T47D (cell line): ENCODE measurements around the gene SCNN1A.
"Not testable (repeated sequence)": the region's sequence is repeated elsewhere in the genome, so short reads cannot be mapped to it uniquely, and the experiment has no call there.

Experiments used
- DNase-seq, 2 experiments: peaks; one replicate each; pipeline versions ENCODE4 v3.0.0 to v3.0.0-alpha.2; 2011 to 2012; ENCODE audit warnings: low read depth in 1 of 2, low spot score in 1 of 2
- JUND ChIP-seq: IDR thresholded peaks from 2 replicates; pipeline ENCODE4 v1.6.1; 2012; ENCODE audit warnings: low read depth
- in situ Hi-C: cut with HindIII; loops from 2 replicates; pipeline ENCODE4 v1.10.0; 2016; ENCODE audit warnings: low sequenced_read_pairs, low pct_unique_long_range_greater_than_20kb

Gene SCNN1A

GRCh38 chr12:6343518-6343917 is 31.8 kb downstream of the SCNN1A start:
- no peak for TF ChIP-seq JUND
- DNase-seq, result no peak
- in situ Hi-C loops, result no loop called here

- no peak for DNase-seq
- in situ Hi-C loops, result no loop called here
- no peak for TF ChIP-seq JUND
Measured at GRCh38 chr12:6342140-6342889, 33.0 kb downstream of the SCNN1A start.

GRCh38 chr12:6341417-6342139 is 33.8 kb downstream of the SCNN1A start, which contains the start of gene TNFRSF1A:
Gene TNFRSF1A, minus strand, starts transcription at chr12:6342076. Its CDS starts 262 bp downstream, at chr12:6341814.
- in situ Hi-C loops, result no loop called here
- TF ChIP-seq JUND, result no peak
- peak in 1 of 2 experiments; percentile 59 for DNase-seq

DNA sequence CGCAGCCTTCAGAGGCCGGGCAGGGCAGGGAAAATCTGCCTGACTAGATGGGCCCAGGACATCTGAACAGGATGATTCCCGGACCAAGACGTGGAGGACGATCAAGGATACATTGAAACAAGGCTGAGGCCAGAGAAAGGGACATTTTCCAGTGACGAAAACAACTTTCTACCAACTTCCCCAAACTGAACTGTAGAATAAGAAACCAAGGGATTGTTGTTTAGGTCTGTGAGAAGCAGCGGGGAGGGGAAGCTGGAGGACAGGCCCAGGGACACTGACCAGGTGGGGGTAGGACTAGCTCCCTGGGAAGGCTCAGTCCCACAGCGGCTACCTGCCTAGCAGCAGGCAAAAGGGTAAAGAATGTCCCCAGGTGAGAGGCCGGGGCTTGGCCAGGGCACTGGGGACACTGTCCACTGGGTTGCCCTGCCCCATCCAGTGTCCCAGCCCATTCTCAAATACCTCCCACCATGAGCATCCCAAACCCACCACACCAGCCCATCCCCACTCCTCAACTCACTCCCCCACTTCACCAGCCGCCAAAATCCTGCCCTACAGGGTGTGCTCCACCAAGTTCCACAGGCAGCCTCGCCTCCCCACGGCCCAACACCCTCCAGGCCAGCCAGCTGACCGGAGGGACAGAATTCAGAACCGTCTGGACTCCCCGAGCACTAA is 34.5 kb downstream of the SCNN1A start:
- in situ Hi-C loops, result no loop called here
- DNase-seq, result no peak
- no peak for TF ChIP-seq JUND

GRCh38 chr12:6340032-6340638 is 35.2 kb downstream of the SCNN1A start:
- in situ Hi-C loops, result no loop called here
- TF ChIP-seq JUND, result no peak
- DNase-seq, result no peak

GRCh38 chr12:6338955-6339354 is 36.4 kb downstream of the SCNN1A start:
- DNase-seq, result no peak
- TF ChIP-seq JUND, result no peak
- in situ Hi-C loops, result no loop called here

GRCh38 chr12:6338536-6338935 is 36.8 kb downstream of the SCNN1A start:
- in situ Hi-C loops, DNase-seq: not testable (repeated sequence)

- no peak for TF ChIP-seq JUND
- in situ Hi-C loops, result no loop called here
- DNase-seq, result no peak
Measured at GRCh38 chr12:6337958-6338433, 37.4 kb downstream of the SCNN1A start.

GRCh38 chr12:6336889-6337853 is 38.2 kb downstream of the SCNN1A start:
- in situ Hi-C loops, result no loop called here
- TF ChIP-seq JUND, result no peak

DNA sequence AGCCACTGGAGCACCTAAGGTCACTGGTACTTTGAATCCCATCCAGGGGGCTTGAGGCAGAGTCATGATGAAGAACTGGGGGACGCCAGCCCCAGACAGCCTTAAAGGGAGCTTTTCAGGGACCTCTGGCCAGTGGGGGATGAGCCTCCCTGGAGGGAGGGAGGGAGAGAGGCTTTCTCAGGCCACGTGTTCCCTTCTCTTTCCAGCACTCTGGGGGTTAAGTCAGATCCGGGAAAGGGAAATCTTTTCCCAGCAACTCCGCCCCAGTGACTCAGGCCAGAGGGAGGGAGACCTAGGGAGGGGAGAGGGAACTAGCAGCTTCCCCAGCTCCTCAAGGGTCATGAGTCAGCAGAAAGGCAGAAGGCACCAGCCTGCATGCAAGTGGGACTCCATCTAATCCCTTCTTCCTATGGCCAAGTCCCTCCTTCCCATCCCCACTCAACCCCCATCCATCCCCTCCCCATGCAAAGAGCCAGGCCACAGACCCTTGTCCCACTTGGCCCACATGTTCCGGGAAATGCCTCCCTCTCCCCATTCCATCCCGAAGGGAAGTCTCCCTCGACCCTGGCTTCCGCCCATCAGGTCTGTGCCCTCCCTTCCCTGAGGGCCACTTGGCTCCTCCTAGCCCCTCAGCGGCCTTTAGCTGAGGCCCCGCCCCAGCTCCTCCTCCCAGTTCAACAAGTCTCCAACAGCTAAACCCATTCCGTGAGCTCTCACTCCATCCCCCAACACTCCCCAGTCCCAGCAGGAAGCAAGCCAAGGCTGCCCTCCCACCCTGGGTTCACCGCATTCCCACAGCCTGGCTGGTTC is 39.1 kb downstream of the SCNN1A start:
- in situ Hi-C loops, result no loop called here
- TF ChIP-seq JUND, result no peak
- peak; percentile 50 to 89 for DNase-seq

More at GRCh38 chr12:6336889-6337853, 38.2 kb downstream of the SCNN1A start:
- DNase-seq, result no peak
